ENCODE measurements around the gene PALS2.

PALS2 gene, protein sequence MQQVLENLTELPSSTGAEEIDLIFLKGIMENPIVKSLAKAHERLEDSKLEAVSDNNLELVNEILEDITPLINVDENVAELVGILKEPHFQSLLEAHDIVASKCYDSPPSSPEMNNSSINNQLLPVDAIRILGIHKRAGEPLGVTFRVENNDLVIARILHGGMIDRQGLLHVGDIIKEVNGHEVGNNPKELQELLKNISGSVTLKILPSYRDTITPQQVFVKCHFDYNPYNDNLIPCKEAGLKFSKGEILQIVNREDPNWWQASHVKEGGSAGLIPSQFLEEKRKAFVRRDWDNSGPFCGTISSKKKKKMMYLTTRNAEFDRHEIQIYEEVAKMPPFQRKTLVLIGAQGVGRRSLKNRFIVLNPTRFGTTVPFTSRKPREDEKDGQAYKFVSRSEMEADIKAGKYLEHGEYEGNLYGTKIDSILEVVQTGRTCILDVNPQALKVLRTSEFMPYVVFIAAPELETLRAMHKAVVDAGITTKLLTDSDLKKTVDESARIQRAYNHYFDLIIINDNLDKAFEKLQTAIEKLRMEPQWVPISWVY

DNA sequence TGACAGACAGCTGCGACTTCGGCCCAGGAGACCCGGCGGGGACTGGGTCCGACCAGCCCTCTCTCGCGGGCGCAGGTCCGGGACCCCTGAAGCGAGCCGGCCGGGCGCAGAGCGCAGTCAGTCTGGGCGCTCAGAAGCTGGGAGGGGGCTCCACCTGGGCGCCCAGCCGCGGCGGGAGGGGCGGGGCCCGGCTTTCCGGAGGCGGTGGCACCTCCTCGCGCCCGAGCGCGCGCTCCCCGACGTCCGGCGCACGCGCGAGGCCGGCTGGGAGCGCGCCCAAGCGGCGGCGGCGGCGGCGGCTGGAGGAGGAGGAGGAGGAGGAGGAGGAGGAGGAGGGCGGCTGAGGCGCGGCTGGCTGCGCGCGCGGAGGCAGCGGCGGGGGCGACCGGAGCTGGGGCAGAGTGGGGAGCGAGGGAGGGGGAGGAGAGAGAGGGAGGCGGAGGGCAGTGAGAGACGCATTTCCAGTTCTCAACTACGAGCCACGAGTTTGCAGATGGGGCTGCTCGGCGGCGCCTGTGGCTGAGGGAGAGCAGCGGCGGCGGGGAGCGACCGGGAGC lies at the start of gene PALS2:
PALS2 (plus strand) TSS at position 456 of the 557 bp plus-strand sequence. CDS start 50,216 bp downstream, outside the sequence.
- Histone ChIP-seq H3K9ac (ENCODE audit: low read depth, low read length) (peak within 1 kb of the TSS; percentile 88), H3K36me3 (ENCODE audit: insufficient read depth, low read length) (no peaks in the 10 kb centered on the region), H3K9me3 (ENCODE audit: control insufficient read depth, insufficient read depth, low read length) (no peaks in the 10 kb centered on the region), H3K4me1 (ENCODE audit: insufficient read depth, low read length) (peaks cover 11% of the 10 kb centered on the region; the same call in 1 of the 2 replicates)

DNA sequence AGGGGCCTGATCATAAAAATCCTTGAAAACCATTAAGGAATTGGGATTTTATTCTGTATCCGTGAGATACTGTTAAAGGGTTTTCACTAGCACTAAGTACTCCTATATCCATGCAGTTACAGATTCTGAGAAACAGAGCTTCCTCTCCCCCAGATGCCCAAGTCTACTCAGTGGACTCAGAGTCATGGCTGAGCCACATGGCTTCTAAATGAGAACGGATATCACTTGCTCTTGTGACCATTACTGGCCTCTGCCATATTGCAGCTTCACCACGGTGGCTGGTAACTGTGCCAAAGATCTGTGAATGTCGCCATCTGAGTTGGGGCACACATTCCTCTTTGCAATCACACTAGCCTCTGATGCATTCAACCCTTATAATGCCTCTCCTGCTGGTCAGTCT lies 42.0 kb upstream of the PALS2 start:
- Histone ChIP-seq H3K9me3 (ENCODE audit: control insufficient read depth, insufficient read depth, low read length) (no peaks in the 10 kb centered on the region), H3K4me1 (ENCODE audit: insufficient read depth, low read length) (no peaks in the 10 kb centered on the region), H3K36me3 (ENCODE audit: insufficient read depth, low read length) (no peaks in the 10 kb centered on the region), H3K9ac (ENCODE audit: low read depth, low read length) (no peak overlapping the region)

DNA sequence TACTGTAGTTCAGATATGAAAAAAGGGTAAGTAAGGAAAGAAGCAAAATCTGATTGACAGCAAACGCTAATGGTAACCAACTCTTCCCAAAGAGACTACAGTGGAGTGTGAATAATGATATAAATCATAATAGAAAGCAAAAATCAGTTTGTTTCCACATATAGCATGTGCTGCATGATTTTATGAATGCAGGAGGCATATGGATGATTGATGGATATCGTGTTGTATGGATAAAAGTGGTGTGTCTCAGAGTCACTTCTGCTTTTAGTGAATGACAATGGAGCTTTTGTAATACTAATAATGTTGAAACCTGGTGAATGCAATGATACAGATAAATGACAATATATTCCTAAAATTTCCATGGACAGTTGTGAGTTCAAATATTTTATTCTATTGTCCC lies 36.6 kb upstream of the PALS2 start:
- H3K9ac ChIP-seq (ENCODE audit: low read depth, low read length): no peak overlapping the region
- H3K9me3 ChIP-seq (ENCODE audit: control insufficient read depth, insufficient read depth, low read length): no peaks in the 10 kb centered on the region
- peaks cover 6% of the 10 kb centered on the region; the same call in 1 of the 2 replicates for H3K4me1 ChIP-seq (ENCODE audit: insufficient read depth, low read length)
- H3K36me3 ChIP-seq (ENCODE audit: insufficient read depth, low read length): no peaks in the 10 kb centered on the region

DNA sequence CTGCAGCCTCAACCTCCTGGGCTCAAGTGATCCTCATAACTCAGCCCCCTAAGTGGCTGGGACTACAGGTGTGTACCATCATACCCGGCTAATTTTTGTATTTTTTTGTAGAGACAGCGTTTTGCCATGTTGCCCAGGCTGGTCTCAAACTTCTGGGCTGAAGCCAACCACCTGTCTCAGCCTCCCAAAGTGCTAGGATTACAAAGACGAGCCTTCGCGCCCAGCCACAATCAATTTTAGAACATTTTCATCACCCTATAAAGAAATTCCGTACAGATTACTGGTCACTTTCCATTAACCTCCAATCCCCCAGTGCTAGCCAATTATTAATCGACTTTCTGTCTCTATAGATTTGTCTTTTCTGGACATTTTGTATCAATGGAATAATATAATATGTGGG lies 32.3 kb upstream of the PALS2 start:
- Histone ChIP-seq H3K36me3 (ENCODE audit: insufficient read depth, low read length) (no peaks in the 10 kb centered on the region), H3K4me1 (ENCODE audit: insufficient read depth, low read length) (peaks cover 6% of the 10 kb centered on the region; the same call in 1 of the 2 replicates), H3K9me3 (ENCODE audit: control insufficient read depth, insufficient read depth, low read length) (no peaks in the 10 kb centered on the region), H3K9ac (ENCODE audit: low read depth, low read length) (no peak overlapping the region)

DNA sequence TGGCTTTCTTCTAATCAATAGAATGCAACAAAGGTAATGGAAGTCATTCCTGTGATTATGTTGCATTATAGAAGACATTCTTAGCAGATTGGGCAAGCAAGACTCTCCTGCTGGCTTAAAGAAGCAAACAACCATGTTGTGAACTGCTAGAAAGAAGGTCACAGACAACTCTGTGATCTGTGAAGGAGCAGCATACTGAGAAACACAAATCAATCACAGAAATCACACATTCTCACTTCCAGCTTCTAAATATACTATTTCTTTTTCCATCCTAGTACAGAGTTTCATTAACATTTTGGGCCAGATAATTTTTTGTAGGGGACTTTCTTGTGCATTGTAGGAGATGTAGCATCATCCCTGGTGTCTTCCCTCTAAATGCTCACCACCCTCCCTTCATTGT lies 28.0 kb upstream of the PALS2 start:
- H3K36me3 ChIP-seq (ENCODE audit: insufficient read depth, low read length): no peaks in the 10 kb centered on the region
- H3K9me3 ChIP-seq (ENCODE audit: control insufficient read depth, insufficient read depth, low read length): no peaks in the 10 kb centered on the region
- no peak overlapping the region for H3K9ac ChIP-seq (ENCODE audit: low read depth, low read length)
- peaks cover 2% of the 10 kb centered on the region; the same call in 1 of the 2 replicates for H3K4me1 ChIP-seq (ENCODE audit: insufficient read depth, low read length)

DNA sequence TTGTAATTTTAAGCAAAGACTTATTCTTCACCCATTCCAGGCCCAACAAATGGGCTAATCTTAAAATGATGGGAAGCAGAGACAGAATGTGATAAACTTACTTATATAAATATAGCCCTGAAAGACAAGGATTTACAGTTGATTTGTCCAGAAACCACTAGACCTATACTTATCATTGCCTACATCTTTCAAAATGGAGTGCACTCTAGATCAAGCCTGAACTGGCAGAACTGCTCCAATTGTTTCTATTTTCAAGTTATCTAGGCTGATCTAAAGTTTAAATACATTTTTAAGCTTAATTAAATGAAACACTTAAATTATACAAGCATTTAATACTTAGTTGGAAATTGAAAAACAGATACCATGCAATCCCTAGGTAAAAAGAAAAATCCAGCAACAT lies 24.9 kb upstream of the PALS2 start:
- Histone ChIP-seq H3K9ac (ENCODE audit: low read depth, low read length) (no peak overlapping the region), H3K9me3 (ENCODE audit: control insufficient read depth, insufficient read depth, low read length) (no peaks in the 10 kb centered on the region), H3K36me3 (ENCODE audit: insufficient read depth, low read length) (no peaks in the 10 kb centered on the region), H3K4me1 (ENCODE audit: insufficient read depth, low read length) (no peaks in the 10 kb centered on the region)

DNA sequence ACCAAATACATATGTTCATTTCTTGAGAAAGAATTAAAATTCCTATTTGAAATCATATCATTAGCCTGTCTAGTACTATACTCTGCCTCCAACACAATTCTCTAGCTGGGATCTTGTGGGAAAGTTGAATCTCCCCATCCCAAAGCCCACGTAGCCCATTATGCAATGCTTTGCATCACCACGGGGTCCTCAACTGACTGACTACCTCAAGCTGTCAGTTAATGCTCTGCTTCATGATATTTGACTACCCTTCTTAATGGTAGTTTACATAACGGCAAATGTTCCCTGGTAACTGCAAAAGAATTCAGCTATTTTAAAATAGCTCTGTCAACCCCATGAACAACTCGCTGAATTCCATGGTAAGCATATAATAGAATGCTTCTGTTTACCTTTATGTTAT lies 23.3 kb upstream of the PALS2 start:
- Histone ChIP-seq H3K9me3 (ENCODE audit: control insufficient read depth, insufficient read depth, low read length) (no peaks in the 10 kb centered on the region), H3K9ac (ENCODE audit: low read depth, low read length) (no peak overlapping the region), H3K4me1 (ENCODE audit: insufficient read depth, low read length) (no peaks in the 10 kb centered on the region), H3K36me3 (ENCODE audit: insufficient read depth, low read length) (no peaks in the 10 kb centered on the region)

DNA sequence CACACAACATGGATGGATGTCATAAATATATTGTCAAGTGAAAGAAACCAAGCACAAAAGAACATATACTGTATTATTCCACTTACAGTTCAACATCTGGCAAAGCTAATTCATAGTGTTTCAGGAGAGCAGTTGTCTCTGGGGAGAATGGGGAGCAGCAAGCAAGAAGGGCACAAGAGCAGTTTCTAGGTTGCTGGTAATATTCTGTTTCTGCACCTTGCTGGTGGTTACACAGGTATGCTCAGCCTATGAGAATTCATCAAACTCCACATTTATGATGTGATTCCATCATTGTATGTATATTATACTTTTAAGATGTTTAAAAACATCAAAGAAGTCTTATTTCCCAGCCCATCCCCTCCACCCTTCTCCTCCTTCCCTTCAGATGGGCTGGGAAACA lies 18.1 kb upstream of the PALS2 start:
- H3K9me3 ChIP-seq (ENCODE audit: control insufficient read depth, insufficient read depth, low read length): no peaks in the 10 kb centered on the region
- H3K9ac ChIP-seq (ENCODE audit: low read depth, low read length): no peak overlapping the region
- no peaks in the 10 kb centered on the region for H3K4me1 ChIP-seq (ENCODE audit: insufficient read depth, low read length)
- no peaks in the 10 kb centered on the region for H3K36me3 ChIP-seq (ENCODE audit: insufficient read depth, low read length)

DNA sequence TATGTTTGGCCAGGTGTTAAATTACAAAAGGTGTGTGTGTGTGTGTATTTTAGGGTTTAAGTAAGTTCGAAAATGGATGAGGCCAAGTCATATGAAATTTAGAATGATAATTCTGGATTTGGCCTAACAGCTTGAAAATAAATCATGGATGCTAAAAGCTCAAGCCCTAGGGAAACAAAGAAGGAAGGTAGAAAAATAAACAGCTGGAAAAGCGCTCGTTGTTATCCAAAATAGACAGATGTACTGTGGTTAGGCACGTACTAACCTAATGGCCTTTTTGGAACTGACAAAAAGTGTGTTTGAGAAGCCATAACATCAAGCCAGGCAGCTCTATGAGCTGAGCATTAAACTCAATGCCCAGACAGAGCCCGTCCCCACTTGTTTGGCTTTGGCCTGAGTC lies 17.5 kb upstream of the PALS2 start:
- H3K36me3 ChIP-seq (ENCODE audit: insufficient read depth, low read length): no peaks in the 10 kb centered on the region
- no peaks in the 10 kb centered on the region for H3K9me3 ChIP-seq (ENCODE audit: control insufficient read depth, insufficient read depth, low read length)

DNA sequence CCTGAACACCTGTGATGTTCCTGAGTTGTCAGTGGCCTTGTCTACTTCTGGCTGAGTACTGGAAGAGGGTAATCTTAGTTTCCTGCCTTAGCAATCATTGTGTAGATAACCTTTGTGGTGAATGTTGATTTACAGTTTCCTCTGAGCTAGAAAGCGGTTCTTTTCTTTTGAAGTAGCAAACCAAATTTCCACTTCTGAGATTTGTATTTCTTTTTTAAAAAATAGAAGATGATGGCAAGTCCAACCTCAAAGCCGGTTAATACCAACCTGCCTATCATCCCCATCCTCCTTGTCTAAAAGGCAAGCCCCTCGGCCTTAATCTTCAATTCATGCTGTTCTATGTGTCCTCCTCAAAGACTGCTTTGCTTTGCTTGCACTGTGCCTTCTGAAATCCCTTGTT lies 12.5 kb upstream of the PALS2 start:
- Histone ChIP-seq H3K36me3 (ENCODE audit: insufficient read depth, low read length) (no peaks in the 10 kb centered on the region), H3K9me3 (ENCODE audit: control insufficient read depth, insufficient read depth, low read length) (no peaks in the 10 kb centered on the region), H3K4me1 (ENCODE audit: insufficient read depth, low read length) (no peaks in the 10 kb centered on the region), H3K9ac (ENCODE audit: low read depth, low read length) (no peak overlapping the region)

More for the DNA sequence above, 17.5 kb upstream of the PALS2 start:
- Histone ChIP-seq H3K4me1 (ENCODE audit: insufficient read depth, low read length) (no peaks in the 10 kb centered on the region), H3K9ac (ENCODE audit: low read depth, low read length) (no peak overlapping the region)

DNA sequence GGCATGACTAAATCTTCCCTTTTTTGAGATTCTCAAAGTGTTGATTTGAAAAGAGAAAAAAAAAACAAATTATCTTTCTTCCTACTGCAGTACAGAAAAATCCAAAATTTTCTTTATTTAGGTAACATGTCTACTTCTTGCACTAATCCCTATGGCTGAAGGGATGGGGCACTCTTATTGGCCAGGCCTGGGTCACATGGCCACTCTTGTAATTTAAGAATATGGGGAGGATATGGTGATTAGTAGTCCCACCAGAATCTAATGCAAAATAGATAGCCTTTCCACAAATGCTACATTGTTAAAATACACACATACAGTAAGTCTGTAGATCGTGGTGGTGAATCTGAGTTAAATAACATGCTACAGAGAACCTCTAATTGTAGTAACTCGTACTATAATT lies 7.0 kb upstream of the PALS2 start:
- Histone ChIP-seq H3K9me3 (ENCODE audit: control insufficient read depth, insufficient read depth, low read length) (no peaks in the 10 kb centered on the region), H3K9ac (ENCODE audit: low read depth, low read length) (no peak overlapping the region), H3K4me1 (ENCODE audit: insufficient read depth, low read length) (peaks cover 5% of the 10 kb centered on the region; the same call in 1 of the 2 replicates), H3K36me3 (ENCODE audit: insufficient read depth, low read length) (no peaks in the 10 kb centered on the region)

DNA sequence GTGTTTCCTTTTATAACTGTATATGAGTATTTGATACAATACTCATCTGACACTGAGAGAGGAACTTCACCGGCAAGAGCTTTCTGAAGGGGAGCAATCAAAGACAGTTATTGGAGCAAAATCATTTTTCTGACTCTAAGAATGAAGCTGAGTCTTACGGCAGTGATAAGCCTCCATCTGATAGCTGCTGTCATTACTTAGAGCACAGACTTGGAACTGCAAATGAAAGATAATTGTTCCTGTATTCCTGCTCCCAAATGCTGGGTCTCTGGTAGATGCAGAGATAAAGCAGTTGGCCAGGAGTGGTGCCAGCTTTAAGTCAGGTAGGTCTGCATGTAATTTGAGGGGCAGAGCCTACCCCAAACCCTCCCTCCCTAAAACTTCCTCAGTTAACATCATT lies 2.3 kb upstream of the PALS2 start:
- Histone ChIP-seq H3K36me3 (ENCODE audit: insufficient read depth, low read length) (no peaks in the 10 kb centered on the region), H3K9ac (ENCODE audit: low read depth, low read length) (no peak overlapping the region), H3K9me3 (ENCODE audit: control insufficient read depth, insufficient read depth, low read length) (no peaks in the 10 kb centered on the region), H3K4me1 (ENCODE audit: insufficient read depth, low read length) (peaks cover 5% of the 10 kb centered on the region; the same call in 1 of the 2 replicates)

DNA sequence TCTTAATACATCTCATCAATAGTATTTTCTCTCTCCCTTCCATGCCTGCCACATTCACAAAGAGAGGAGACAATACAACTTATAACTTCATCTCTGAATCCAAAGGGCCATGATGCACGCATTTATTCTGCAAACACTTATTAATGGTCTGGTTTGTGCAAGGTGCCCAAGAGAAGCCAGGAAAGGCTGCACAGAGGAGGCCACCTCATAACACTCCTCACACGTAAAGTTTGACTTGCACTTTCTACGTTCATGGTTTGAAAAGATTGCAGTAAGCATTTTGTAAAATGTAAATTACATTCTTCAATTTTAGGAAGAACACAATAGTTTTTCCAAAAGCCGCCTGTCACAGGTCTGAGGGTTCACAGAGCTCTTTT lies 1.2 kb upstream of the PALS2 start:
- Histone ChIP-seq H3K4me1 (ENCODE audit: insufficient read depth, low read length) (peaks cover 11% of the 10 kb centered on the region; the same call in 1 of the 2 replicates), H3K36me3 (ENCODE audit: insufficient read depth, low read length) (no peaks in the 10 kb centered on the region), H3K9ac (ENCODE audit: low read depth, low read length) (no peak overlapping the region), H3K9me3 (ENCODE audit: control insufficient read depth, insufficient read depth, low read length) (no peaks in the 10 kb centered on the region)

DNA sequence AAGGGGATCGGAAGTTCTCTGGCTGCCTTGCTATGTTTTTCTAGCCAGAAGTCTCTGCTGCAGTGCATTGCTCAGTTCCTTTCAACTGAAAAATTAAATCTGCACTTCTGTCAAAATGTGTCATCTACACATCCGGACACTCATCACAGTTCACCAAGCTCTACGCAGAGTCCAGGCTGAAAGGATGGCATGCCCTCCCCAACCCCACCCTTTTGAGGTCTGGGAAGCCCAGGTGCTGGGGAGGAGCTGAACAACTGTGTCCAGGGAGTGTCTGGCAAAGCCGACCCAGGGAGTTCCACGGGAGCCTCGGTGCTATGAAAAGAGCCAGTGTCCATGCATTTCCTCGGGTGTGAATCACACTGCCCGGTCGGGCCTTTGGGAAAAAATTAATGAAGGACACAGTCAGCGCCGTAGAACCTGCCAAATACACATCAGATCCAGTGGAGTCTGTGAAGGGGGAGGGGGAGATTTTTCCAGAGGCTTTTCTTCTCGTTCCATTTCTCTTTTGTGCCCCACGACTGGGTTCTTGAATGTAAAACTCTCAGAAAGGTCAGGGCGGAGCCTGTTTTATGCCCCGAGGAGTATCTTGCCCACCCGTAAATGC lies 757 bp upstream of the PALS2 start:
- Histone ChIP-seq H3K4me1 (ENCODE audit: insufficient read depth, low read length) (peaks cover 11% of the 10 kb centered on the region; the same call in 1 of the 2 replicates), H3K9ac (ENCODE audit: low read depth, low read length) (peak overlapping the region; percentile 88), H3K9me3 (ENCODE audit: control insufficient read depth, insufficient read depth, low read length) (no peaks in the 10 kb centered on the region), H3K36me3 (ENCODE audit: insufficient read depth, low read length) (no peaks in the 10 kb centered on the region)

All from ES-I3 (cell line).